ENCODE data around the gene UBXN6. TPM values are rescaled to one million over a fixed set of nuclear protein-coding genes. Genes with fewer than 3 reads are reported as not detected.

The UBXN6 gene
- total and polyA plus RNA-seq, 2 experiments from 2014 or later = 19.1 to 21.6 TPM

DNA sequence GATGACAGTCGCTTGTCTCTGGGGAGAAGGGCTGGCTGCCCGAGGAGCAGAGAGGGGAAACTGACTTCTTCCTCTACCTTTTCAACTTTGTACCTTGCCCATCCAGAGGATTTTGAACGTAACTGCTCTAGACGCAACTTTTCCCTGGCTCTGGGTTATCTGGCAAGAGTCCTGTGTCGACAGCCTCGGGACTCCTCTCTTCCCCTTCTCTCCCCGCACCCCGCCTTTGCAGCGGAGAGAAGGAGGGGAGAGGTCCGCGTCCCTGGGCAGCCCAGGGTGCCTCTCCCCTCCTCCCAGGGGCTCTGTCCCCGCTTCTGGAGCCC lies 57.8 kb downstream of the UBXN6 start (continued):
- TF ChIP-seq ETS1 (IDR thresholded peaks at IDR 0.05) (no peak), EZH2phosphoT487 (IDR thresholded peaks at IDR 0.05; ENCODE audit: unreplicated experiment) (no peak), NANOG (IDR thresholded peaks at IDR 0.05; ENCODE audit: borderline replicate concordance) (no peak)

GRCh38 chr19:4396949-4397783 lies 60.4 kb downstream of the UBXN6 start:
- ATAC-seq (no peak), DNase-seq (ENCODE audit: low spot score) (no peak)
- Histone ChIP-seq H4K20me1 (replicated peaks; ENCODE audit: insufficient read depth) (peaks cover 71% of the 10 kb centered on the region), H3K4me1 (ENCODE audit: insufficient read depth) (peaks cover 19% of the 10 kb centered on the region), H3K4me3 (no peak overlapping the region), H3K79me2 (replicated peaks; ENCODE audit: insufficient read depth) (peaks cover 88% of the 10 kb centered on the region), H3K9me2 (ENCODE audit: insufficient read depth) (no peaks in the 10 kb centered on the region), H3K27ac (ENCODE audit: low read depth) (peak overlapping the region; percentile 50; the same call in 1 of the 2 replicates), H3K36me3 (ENCODE audit: insufficient read depth) (peaks cover 17% of the 10 kb centered on the region; the same call in 1 of the 2 replicates), H3F3A (replicated peaks; ENCODE audit: low read depth) (peaks cover 5% of the 10 kb centered on the region; the same call in 1 of the 2 replicates), H3K4me2 (no peak overlapping the region), H2AFZ (no peak overlapping the region), H3K27me3 (ENCODE audit: insufficient read depth) (no peaks in the 10 kb centered on the region)
- Mint-ChIP-seq H3K36me3 (ENCODE audit: low read depth) (peaks cover 25% of the 10 kb centered on the region), H3K4me1 (peaks cover 43% of the 10 kb centered on the region), H3K27me3 (ENCODE audit: insufficient read depth, low read depth, poor library complexity) (peaks cover 8% of the 10 kb centered on the region), H3K4me3 (peak overlapping the region; percentile 3; the same call in 1 of the 3 replicates), H3K9me3 (no peaks in the 10 kb centered on the region), H3K27ac (no peak overlapping the region)
- TF ChIP-seq NANOG (IDR thresholded peaks at IDR 0.05; ENCODE audit: borderline replicate concordance) (no peak), ETS1 (IDR thresholded peaks at IDR 0.05) (no peak), JUNB (IDR thresholded peaks at IDR 0.05; ENCODE audit: unreplicated experiment) (no peak), EZH2phosphoT487 (IDR thresholded peaks at IDR 0.05; ENCODE audit: unreplicated experiment) (no peak), STAT1 (IDR thresholded peaks at IDR 0.05; ENCODE audit: unreplicated experiment) (no peak), CREB1 (CRISPR knock-in tag; IDR thresholded peaks at IDR 0.05; ENCODE audit: low read depth) (no peak), REST (IDR thresholded peaks at IDR 0.05; ENCODE audit: unreplicated experiment) (no peak), ZNF462 (CRISPR knock-in tag; IDR thresholded peaks at IDR 0.05) (no peak), EZH2 (IDR thresholded peaks at IDR 0.05; ENCODE audit: low read depth, unreplicated experiment) (no peak), ZNF331 (CRISPR knock-in tag; IDR thresholded peaks at IDR 0.05; ENCODE audit: low read depth) (no peak), ZNF114 (CRISPR knock-in tag; IDR thresholded peaks at IDR 0.05) (no peak)
